Stimulated activated CD4-positive, alpha-beta T cell treated with anti-CD3 and anti-CD28 coated beads, Interleukin-15, amount 100 ng/mL, for 48 hours (primary cell): Measurements from ENCODE around the gene PAGR1.

Experiments used
- DNase-seq, 2 donors: peaks; one replicate each; pipeline ENCODE4 v3.0.0-alpha.2; 2020; ENCODE audit warnings: low read depth in 2 of 2

Gene PAGR1

GRCh38 chr16:29837841-29838240 is 21.9 kb downstream of the PAGR1 start:
- DNase-seq, result no peak

- DNase-seq, result no peak
Observed at GRCh38 chr16:29839822-29840221, 23.9 kb downstream of the PAGR1 start.

GRCh38 chr16:29840240-29840639 is 24.3 kb downstream of the PAGR1 start:
- DNase-seq, result no peak

GRCh38 chr16:29841631-29842030 is 25.7 kb downstream of the PAGR1 start:
- DNase-seq, result no peak

- no peak for DNase-seq
Observed at GRCh38 chr16:29842732-29843346, 26.9 kb downstream of the PAGR1 start.

- no peak for DNase-seq
Observed at GRCh38 chr16:29843931-29844330, 28.0 kb downstream of the PAGR1 start.

GRCh38 chr16:29844575-29845331 is 28.8 kb downstream of the PAGR1 start:
- no peak for DNase-seq

- DNase-seq, result no peak
Observed at GRCh38 chr16:29845656-29846055, 29.7 kb downstream of the PAGR1 start.

- peak; percentile 72 to 80 for DNase-seq
Observed at GRCh38 chr16:29848420-29849297, 32.7 kb downstream of the PAGR1 start.

- no peak for DNase-seq
Observed at GRCh38 chr16:29849505-29849904, 33.6 kb downstream of the PAGR1 start.

- no peak for DNase-seq
Observed at GRCh38 chr16:29850998-29851397, 35.0 kb downstream of the PAGR1 start.

- DNase-seq, result no peak
Observed at GRCh38 chr16:29852654-29853053, 36.7 kb downstream of the PAGR1 start.

- no peak for DNase-seq
Observed at GRCh38 chr16:29854520-29855100, 38.7 kb downstream of the PAGR1 start.

- DNase-seq, result no peak
Observed at GRCh38 chr16:29857133-29857760, 41.3 kb downstream of the PAGR1 start.

GRCh38 chr16:29858149-29858849 is 42.3 kb downstream of the PAGR1 start:
- DNase-seq, result no peak

- DNase-seq, result no peak
Observed at GRCh38 chr16:29858974-29859373, 43.0 kb downstream of the PAGR1 start.

- DNase-seq, result no peak
Observed at GRCh38 chr16:29860218-29860617, 44.3 kb downstream of the PAGR1 start.

- no peak for DNase-seq
Observed at GRCh38 chr16:29862383-29862883, 46.5 kb downstream of the PAGR1 start.

GRCh38 chr16:29862884-29863668 is 47.1 kb downstream of the PAGR1 start, which contains the start of gene CDIPT:
Gene CDIPT (minus strand): TSS chr16:29863226. CDS start chr16:29862857, 369 bp downstream.
- peak; percentile 91 to 92 for DNase-seq

- no peak for DNase-seq
Observed at GRCh38 chr16:29863669-29863984, 47.7 kb downstream of the PAGR1 start.
